ENCODE results near the gene CKS1B.

DNA sequence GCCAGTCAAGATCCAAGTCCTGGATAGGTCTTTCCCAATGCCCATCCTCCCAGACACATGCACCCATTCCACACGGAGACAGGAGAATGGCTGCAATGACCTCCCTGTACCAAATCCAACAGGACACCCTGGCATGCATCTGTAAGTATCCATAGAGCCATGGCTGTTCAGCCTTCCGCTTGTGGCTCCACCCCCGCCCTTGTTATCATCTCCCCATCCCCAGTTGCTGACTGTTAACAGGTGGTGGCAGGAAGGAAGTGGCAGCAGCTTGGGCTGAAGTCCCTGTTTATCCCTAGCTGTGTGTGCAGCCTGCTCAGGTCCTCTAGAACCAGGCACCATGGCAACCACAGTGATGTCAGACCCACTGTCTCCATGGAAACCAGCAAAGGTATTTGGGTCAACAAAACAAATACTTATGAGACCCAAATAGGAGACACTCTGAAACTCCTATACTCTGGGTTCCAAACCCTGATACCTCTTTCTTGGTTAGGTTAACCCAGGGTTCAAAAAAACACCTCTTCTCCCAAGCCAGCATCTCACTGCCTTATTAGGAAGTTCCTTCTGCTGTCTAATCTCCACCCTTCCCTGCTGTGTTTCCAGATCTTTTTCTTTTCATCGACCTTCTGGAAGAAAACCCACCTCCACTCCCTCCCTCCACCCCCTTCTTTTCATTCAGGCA, 19.3 kb upstream of the CKS1B start:
- TF ChIP-seq CBX2 (IDR thresholded peaks at IDR 0.05; ENCODE audit: borderline replicate concordance, low read depth), result no peak
- TF ChIP-seq NPAS2 (CRISPR knock-in tag; IDR thresholded peaks at IDR 0.05; ENCODE audit: borderline replicate concordance), result no peak
- TF ChIP-seq, protein P1, sequence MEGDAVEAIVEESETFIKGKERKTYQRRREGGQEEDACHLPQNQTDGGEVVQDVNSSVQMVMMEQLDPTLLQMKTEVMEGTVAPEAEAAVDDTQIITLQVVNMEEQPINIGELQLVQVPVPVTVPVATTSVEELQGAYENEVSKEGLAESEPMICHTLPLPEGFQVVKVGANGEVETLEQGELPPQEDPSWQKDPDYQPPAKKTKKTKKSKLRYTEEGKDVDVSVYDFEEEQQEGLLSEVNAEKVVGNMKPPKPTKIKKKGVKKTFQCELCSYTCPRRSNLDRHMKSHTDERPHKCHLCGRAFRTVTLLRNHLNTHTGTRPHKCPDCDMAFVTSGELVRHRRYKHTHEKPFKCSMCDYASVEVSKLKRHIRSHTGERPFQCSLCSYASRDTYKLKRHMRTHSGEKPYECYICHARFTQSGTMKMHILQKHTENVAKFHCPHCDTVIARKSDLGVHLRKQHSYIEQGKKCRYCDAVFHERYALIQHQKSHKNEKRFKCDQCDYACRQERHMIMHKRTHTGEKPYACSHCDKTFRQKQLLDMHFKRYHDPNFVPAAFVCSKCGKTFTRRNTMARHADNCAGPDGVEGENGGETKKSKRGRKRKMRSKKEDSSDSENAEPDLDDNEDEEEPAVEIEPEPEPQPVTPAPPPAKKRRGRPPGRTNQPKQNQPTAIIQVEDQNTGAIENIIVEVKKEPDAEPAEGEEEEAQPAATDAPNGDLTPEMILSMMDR (IDR thresholded peaks at IDR 0.05), result no peak
- TF ChIP-seq KDM1A (IDR thresholded peaks at IDR 0.05; ENCODE audit: low read depth), result no peak
- TF ChIP-seq, protein P2, sequence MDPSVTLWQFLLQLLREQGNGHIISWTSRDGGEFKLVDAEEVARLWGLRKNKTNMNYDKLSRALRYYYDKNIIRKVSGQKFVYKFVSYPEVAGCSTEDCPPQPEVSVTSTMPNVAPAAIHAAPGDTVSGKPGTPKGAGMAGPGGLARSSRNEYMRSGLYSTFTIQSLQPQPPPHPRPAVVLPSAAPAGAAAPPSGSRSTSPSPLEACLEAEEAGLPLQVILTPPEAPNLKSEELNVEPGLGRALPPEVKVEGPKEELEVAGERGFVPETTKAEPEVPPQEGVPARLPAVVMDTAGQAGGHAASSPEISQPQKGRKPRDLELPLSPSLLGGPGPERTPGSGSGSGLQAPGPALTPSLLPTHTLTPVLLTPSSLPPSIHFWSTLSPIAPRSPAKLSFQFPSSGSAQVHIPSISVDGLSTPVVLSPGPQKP (IDR thresholded peaks at IDR 0.05; ENCODE audit: low read depth, low read length), result no peak
